LNCaP clone FGC (cell line): ENCODE data around the gene PAQR6.

ENCODE experiments used
- DNase-seq: peaks from one replicate; pipeline ENCODE4 v3.0.0-alpha.2; 2011; ENCODE audit warnings: low read depth
- H3K4me3 ChIP-seq: 2 replicates; pipeline ENCODE4 v1.5.1; 2011; ENCODE audit warnings: mild to moderate bottlenecking, low read depth, low read length, control low read depth
- TF ChIP-seq, protein P1 (sequence below): IDR thresholded peaks from 2 replicates; pipeline ENCODE4 v1.5.1; 2012; ENCODE audit warnings: mild to moderate bottlenecking; ENCODE audit not compliant: control insufficient read depth, insufficient read depth; ENCODE audit errors: extremely low read depth

PAQR6 gene

DNA sequence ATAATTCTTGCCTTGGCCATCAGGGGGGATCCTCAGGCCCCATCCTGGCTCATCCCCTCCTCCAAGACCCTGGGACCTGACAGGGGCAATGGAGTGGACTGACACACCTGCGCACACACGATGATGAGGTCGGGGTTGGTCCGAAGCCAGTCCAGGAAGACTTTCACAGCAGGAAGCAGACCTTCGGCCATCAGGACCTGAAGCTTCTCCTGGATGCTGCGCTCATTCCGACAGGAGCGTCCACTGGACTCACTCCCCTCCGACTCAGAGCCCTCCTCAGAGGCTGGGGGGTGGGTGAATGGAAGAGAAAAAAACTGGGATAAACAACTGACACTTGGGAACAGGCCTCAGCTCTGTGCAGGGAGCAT lies 15.4 kb upstream of the PAQR6 start:
- H3K4me3 ChIP-seq = no peak overlapping the region
- no peak for DNase-seq
- TF ChIP-seq, protein P1, sequence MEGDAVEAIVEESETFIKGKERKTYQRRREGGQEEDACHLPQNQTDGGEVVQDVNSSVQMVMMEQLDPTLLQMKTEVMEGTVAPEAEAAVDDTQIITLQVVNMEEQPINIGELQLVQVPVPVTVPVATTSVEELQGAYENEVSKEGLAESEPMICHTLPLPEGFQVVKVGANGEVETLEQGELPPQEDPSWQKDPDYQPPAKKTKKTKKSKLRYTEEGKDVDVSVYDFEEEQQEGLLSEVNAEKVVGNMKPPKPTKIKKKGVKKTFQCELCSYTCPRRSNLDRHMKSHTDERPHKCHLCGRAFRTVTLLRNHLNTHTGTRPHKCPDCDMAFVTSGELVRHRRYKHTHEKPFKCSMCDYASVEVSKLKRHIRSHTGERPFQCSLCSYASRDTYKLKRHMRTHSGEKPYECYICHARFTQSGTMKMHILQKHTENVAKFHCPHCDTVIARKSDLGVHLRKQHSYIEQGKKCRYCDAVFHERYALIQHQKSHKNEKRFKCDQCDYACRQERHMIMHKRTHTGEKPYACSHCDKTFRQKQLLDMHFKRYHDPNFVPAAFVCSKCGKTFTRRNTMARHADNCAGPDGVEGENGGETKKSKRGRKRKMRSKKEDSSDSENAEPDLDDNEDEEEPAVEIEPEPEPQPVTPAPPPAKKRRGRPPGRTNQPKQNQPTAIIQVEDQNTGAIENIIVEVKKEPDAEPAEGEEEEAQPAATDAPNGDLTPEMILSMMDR = no peak

DNA sequence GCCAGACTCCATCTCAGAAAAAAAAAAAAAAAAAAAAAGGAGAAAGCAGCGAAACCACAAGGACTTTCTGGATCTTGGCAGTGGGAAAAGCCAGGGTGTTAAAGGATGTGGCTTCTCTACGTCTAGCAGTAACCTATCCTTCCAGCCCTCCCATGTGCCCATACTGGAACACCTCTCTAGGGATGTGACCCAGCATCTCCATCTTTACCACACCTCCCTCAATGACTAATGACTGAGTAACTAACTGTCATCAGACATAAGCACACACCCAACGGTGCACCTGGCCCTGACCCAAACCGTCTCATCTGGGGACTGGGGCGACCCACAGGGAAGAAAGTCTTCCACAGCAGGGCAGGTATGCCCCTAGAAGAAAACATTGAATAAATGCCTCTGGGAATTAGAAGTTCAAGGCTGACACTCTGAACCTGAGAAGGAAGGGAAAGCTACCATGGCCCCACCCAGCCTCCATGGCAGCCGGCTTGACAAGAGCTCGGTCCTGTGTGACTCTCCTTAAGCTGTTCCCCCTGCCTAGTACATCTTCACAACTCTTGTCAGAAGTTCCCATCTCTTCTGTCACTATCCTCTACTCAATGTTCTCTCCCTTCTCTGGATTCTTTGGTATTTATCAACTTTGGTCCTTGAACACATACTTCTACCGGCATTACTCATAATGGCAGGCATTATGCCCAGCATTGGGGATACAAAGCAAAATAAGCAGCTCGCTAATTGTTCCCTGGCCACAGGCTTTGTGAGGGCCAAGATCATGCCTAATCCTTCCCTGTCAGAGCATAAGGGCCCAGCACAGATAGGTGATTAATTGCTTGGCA lies 14.8 kb upstream of the PAQR6 start:
- no peak for DNase-seq
- TF ChIP-seq, protein P1 = no peak
- H3K4me3 ChIP-seq = no peak overlapping the region

DNA sequence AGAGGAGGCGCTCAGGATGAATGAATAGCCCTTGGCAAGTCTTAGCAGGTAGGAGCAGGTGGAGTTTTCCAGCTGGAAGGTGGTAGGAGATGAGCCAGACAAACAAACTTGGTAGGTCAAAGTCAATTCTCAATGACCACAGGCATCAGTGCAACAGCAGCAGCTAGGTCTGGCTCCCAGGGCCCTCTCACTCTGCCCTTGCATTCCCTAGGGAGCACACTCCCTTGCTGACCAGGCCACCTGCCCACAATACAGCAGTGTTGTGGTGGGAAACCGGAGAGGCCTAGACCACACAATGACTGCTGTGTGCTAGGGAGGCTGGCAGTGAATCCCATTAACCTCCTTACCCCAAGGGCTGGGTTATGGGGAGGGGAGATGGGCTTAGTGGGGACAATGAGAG lies 13.0 kb upstream of the PAQR6 start:
- no peak overlapping the region for H3K4me3 ChIP-seq
- DNase-seq = no peak
- TF ChIP-seq, protein P1 = no peak

DNA sequence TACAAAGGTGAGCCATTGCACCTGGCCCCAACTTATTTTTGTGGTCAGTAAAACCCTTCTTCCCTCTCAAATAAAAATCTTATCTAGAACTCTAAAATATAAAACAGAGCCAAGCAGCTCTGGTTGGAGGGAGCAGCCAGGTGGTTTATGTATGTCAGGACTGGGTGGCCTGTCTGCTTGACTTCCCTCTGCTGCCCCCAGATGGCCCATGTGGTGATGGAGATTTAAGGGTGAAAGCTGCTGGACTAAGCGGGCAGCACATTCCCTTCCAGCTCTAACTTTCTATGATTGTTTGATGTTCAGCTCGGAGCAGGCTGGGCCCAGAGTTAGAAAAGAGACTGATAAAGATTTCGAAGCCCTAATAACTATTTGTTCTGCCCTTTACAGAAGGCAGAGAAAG lies 11.9 kb upstream of the PAQR6 start:
- H3K4me3 ChIP-seq = no peak overlapping the region
- TF ChIP-seq, protein P1 = no peak
- DNase-seq = no peak

DNA sequence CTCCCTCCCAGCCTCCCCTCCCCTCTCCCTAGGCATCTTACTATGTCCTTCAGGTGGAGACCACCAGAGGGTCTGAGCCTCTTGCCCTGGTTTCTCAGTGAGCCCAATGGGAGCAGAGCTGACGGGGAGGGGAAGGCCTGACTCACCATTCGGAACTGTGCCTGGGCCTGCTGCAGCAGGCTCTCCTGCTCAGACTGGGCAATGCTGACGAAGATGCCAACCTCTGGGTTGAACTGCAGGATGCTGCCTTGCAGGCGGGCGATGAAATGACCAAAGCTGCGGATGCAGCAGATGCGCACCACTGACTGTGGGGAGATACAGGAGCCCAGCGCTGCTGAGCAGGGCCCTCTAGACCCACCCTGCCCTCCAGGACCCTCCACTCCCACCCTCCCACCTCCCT lies 11.0 kb upstream of the PAQR6 start:
- no peak for DNase-seq
- TF ChIP-seq, protein P1 = no peak
- no peak overlapping the region for H3K4me3 ChIP-seq

DNA sequence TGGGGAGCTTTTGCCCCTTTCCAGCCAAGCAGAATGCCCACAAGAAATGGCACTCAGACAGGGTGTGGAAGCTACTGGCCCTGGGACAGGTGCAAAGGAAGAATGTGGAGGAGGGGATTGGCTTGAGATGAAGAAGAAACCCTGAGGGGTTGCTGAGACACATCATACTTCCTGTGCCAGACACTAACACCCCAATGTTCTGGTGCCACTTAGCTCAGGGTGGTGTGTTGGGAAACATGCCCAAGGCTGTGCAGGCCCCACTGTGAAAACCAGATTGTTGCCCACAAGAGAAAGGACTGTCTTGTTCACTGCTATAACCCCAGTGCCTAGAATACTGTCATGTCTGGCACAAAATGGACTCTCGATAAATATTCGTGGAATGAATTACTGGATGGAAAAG lies 9.9 kb upstream of the PAQR6 start:
- DNase-seq = no peak
- no peak overlapping the region for H3K4me3 ChIP-seq
- TF ChIP-seq, protein P1 = no peak

DNA sequence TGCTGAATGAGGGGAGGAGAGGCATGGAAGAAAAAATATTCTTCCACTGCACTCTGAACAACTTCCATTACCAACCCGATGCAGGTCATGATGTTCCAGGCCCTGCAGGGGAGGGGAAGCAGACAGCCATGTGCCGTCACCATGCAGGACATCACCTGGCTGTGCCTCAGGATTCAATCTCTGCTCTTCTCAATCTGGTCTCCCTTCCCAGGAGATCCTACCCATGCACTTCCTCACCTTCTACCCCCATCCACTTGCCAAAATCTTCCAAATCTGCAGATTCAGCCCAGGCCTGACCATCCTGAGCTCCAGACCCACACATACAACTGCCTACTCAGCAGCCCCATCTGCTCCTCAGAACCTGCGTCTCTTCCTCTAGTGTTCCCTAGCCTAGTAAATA lies 5.8 kb upstream of the PAQR6 start:
- no peak for DNase-seq
- TF ChIP-seq, protein P1 = no peak

More for the DNA sequence above, 5.8 kb upstream of the PAQR6 start:
- H3K4me3 ChIP-seq = no peak overlapping the region
